OCI-LY7 (cell line): Measurements from ENCODE around the gene HIPK3. TPM values are rescaled to one million over a fixed set of nuclear protein-coding genes. Genes with fewer than 3 reads are reported as not detected.

Source experiments
- BruUV-seq: library from RNA; stranded (reverse); fragments of 400-500 nt; replicated peaks from 2 replicates; lab custom pipeline; 2021; lab: Mats Ljungman, UMichigan
- CTCF ChIA-PET: fragments of 300-600 bp; sonication (Branson Sonifier 250); formaldehyde crosslinking; loops from one replicate; lab custom pipeline; 2022; ENCODE audit warnings: antibody characterized with exemption; ENCODE audit not compliant: unreplicated experiment; lab: Charles Lee
- POLR2A ChIA-PET: fragments of 300-600 bp; sonication (Branson Sonifier 250); formaldehyde crosslinking; loops from one replicate; lab custom pipeline; 2022; ENCODE audit warnings: antibody characterized with exemption; lab: Charles Lee
- DNase-seq: peaks from one replicate; pipeline ENCODE4 v3.0.0-alpha.2; 2015; ENCODE audit warnings: low spot score
- H2AFZ ChIP-seq: fragments of 200-600 bp; sonication (generic), shearing (Covaris generic); 2 replicates; pipeline ENCODE4 v1.6.1; 2014; ENCODE audit warnings: mild to moderate bottlenecking, antibody characterized with exemption, low read length, moderate library complexity
- H3K27ac ChIP-seq: fragments of 200-600 bp; sonication (generic); 2 replicates; pipeline ENCODE4 v1.5.1; 2014; ENCODE audit warnings: mixed run types, low read depth, mild to moderate bottlenecking, moderate library complexity, low read length, inconsistent platforms; ENCODE audit not compliant: poor library complexity, severe bottlenecking
- H3K36me3 ChIP-seq: fragments of 200-600 bp; sonication (generic); 2 replicates; pipeline ENCODE4 v1.6.1; 2014; ENCODE audit warnings: mild to moderate bottlenecking, antibody characterized with exemption, low read length, moderate library complexity, mixed read lengths; ENCODE audit not compliant: insufficient read depth
- H3K4me1 ChIP-seq: fragments of 200-600 bp; sonication (generic); 2 replicates; pipeline ENCODE4 v1.5.1; 2014; ENCODE audit warnings: mild to moderate bottlenecking, low read length; ENCODE audit not compliant: insufficient read depth, poor library complexity, severe bottlenecking
- H3K4me2 ChIP-seq: fragments of 200-600 bp; sonication (generic); 2 replicates; pipeline ENCODE4 v1.6.1; 2014; ENCODE audit warnings: mild to moderate bottlenecking, low read length
- H3K4me3 ChIP-seq: fragments of 200-600 bp; sonication (generic); 2 replicates; pipeline ENCODE4 v1.5.1; 2014; ENCODE audit warnings: mild to moderate bottlenecking, low read depth, low read length; ENCODE audit not compliant: poor library complexity, severe bottlenecking
- H3K79me2 ChIP-seq: fragments of 200-600 bp; sonication (generic); 2 replicates; pipeline ENCODE4 v1.6.1; 2016; ENCODE audit warnings: low read depth, mild to moderate bottlenecking, low read length, moderate library complexity, mixed read lengths; ENCODE audit not compliant: insufficient read depth
- H3K9me2 ChIP-seq: fragments of 200-600 bp; sonication (generic); 2 replicates; pipeline ENCODE4 v1.6.1; 2016; ENCODE audit warnings: mild to moderate bottlenecking, low read length, mixed read lengths; ENCODE audit not compliant: insufficient read depth
- H3K9me3 ChIP-seq: fragments of 200-600 bp; sonication (generic); 2 replicates; pipeline ENCODE4 v1.6.1; 2014; ENCODE audit warnings: mild to moderate bottlenecking, mixed run types, low read length, mixed read lengths
- H4K20me1 ChIP-seq: fragments of 200-600 bp; sonication (generic); 2 replicates; pipeline ENCODE4 v1.6.1; 2014; ENCODE audit warnings: mild to moderate bottlenecking, antibody characterized with exemption, low read length, moderate library complexity, mixed read lengths; ENCODE audit not compliant: insufficient read depth
- CTCF ChIP-seq: fragments of 200-600 bp; sonication (generic); conservative IDR thresholded peaks from 2 replicates; pipeline ENCODE4 v1.5.1; 2014; ENCODE audit warnings: mild to moderate bottlenecking, antibody characterized with exemption, low read length, moderate library complexity, mixed read lengths
- EZH2phosphoT487 ChIP-seq: fragments of 200-600 bp; sonication (generic); IDR thresholded peaks from 2 replicates; pipeline ENCODE4 v1.6.1; 2018; ENCODE audit warnings: low read depth, borderline replicate concordance, mild to moderate bottlenecking, mixed run types, antibody characterized with exemption, low read length, moderate library complexity, mixed read lengths
- intact Hi-C: fragments of 100-400 bp; cut with micrococcal nuclease; formaldehyde crosslinking; loops from one replicate; pipeline ENCODE4 v1.10.0; 2022; ENCODE audit not compliant: unreplicated experiment
- total RNA-seq, 2 experiments: library from RNA; depleted of rRNA in 1 of 2; stranded (reverse); fragments of >200 nt in 1 of 2; shearing (Covaris generic) in 1 of 2; gene quantifications; 2 replicates each; pipeline ENCODE4 v1.2.3, GENCODE V29; 2014 to 2022

HIPK3 gene
- total RNA-seq, 2 experiments from 2014 or later = 19.0 to 28.4 TPM

GRCh38 chr11:33324302-33324985 lies 67.3 kb downstream of the HIPK3 start:
- peaks cover 7% of the 10 kb centered on the region; the same call in 1 of the 2 replicates for H4K20me1 ChIP-seq
- no peak overlapping the region for H3K4me2 ChIP-seq
- H3K9me3 ChIP-seq = no peaks in the 10 kb centered on the region
- TF ChIP-seq CTCF = no peak
- no peak for TF ChIP-seq EZH2phosphoT487
- H3K4me1 ChIP-seq = peaks cover 8% of the 10 kb centered on the region
- ChIA-PET POLR2A (no interaction called here), CTCF (no interaction called here)
- DNase-seq = no peak
- no peak overlapping the region for H2AFZ ChIP-seq
- H3K9me2 ChIP-seq = no peaks in the 10 kb centered on the region
- no peaks in the 10 kb centered on the region; the same call in 1 of the 2 replicates for H3K79me2 ChIP-seq
- no peak overlapping the region for H3K27ac ChIP-seq
- H3K36me3 ChIP-seq = no peaks in the 10 kb centered on the region
- intact Hi-C loops = loop anchor here (10.0 kb wide), 2 partner anchors 230 to 360 kb away; no protein-coding TSS in a partner anchor
- BruUV-seq = no TSS peak
- no peak overlapping the region for H3K4me3 ChIP-seq

- TF ChIP-seq EZH2phosphoT487 (no peak), CTCF (no peak)
- Histone ChIP-seq H3K27ac (no peak overlapping the region), H2AFZ (no peak overlapping the region), H3K4me2 (no peak overlapping the region), H3K36me3 (no peaks in the 10 kb centered on the region), H4K20me1 (peaks cover 7% of the 10 kb centered on the region; the same call in 1 of the 2 replicates), H3K4me1 (peaks cover 8% of the 10 kb centered on the region), H3K9me2 (no peaks in the 10 kb centered on the region), H3K4me3 (no peak overlapping the region), H3K9me3 (no peaks in the 10 kb centered on the region), H3K79me2 (no peaks in the 10 kb centered on the region; the same call in 1 of the 2 replicates)
- BruUV-seq = no TSS peak
- intact Hi-C loops = loop anchor here (5.0 to 10.0 kb wide), 3 partner anchors 68 to 361 kb away; partner anchors contain the start of gene HIPK3
- POLR2A ChIA-PET = no interaction called here
- no peak for DNase-seq
- CTCF ChIA-PET = no interaction called here
These were observed 68.3 kb downstream of the HIPK3 start for GRCh38 chr11:33325451-33325850.
